ENCODE data around the gene DENND2D.

The DENND2D gene

GRCh38 chr1:111208921-111209320, 8.5 kb upstream of the DENND2D start:
- no peaks in the 10 kb centered on the region for H3K9me3 ChIP-seq (ENCODE audit: severe bottlenecking)

GRCh38 chr1:111205714-111206050, 5.2 kb upstream of the DENND2D start:
- Histone ChIP-seq H3K9me3 (ENCODE audit: severe bottlenecking) (no peaks in the 10 kb centered on the region), H3K4me3 (ENCODE audit: low read depth, low read length) (no peak overlapping the region), H3K36me3 (no peaks in the 10 kb centered on the region), H3K27ac (no peak overlapping the region), H3K27me3 (ENCODE audit: insufficient read depth, low read depth, severe bottlenecking) (no peaks in the 10 kb centered on the region)
- DNase-seq, result no peak
- no peak for TF ChIP-seq CTCF (IDR thresholded peaks at IDR 0.05; ENCODE audit: low read depth, low read length)

More at GRCh38 chr1:111208921-111209320, 8.5 kb upstream of the DENND2D start:
- no peak for DNase-seq
- no peak for TF ChIP-seq CTCF (IDR thresholded peaks at IDR 0.05; ENCODE audit: low read depth, low read length)
- Histone ChIP-seq H3K36me3 (no peaks in the 10 kb centered on the region), H3K27ac (no peak overlapping the region), H3K27me3 (ENCODE audit: insufficient read depth, low read depth, severe bottlenecking) (no peaks in the 10 kb centered on the region), H3K4me3 (ENCODE audit: low read depth, low read length) (no peak overlapping the region)

GRCh38 chr1:111204983-111205713, 4.7 kb upstream of the DENND2D start:
- Histone ChIP-seq H3K36me3 (no peaks in the 10 kb centered on the region), H3K27ac (no peak overlapping the region), H3K4me3 (ENCODE audit: low read depth, low read length) (no peak overlapping the region), H3K27me3 (ENCODE audit: insufficient read depth, low read depth, severe bottlenecking) (no peaks in the 10 kb centered on the region), H3K9me3 (ENCODE audit: severe bottlenecking) (no peaks in the 10 kb centered on the region)
- DNase-seq, result no peak
- TF ChIP-seq CTCF (IDR thresholded peaks at IDR 0.05; ENCODE audit: low read depth, low read length), result no peak

- no peak overlapping the region for H3K27ac ChIP-seq
- H3K27me3 ChIP-seq (ENCODE audit: insufficient read depth, low read depth, severe bottlenecking), result no peaks in the 10 kb centered on the region
- H3K4me3 ChIP-seq (ENCODE audit: low read depth, low read length), result no peak overlapping the region
- DNase-seq, result no peak
- H3K36me3 ChIP-seq, result no peaks in the 10 kb centered on the region
- H3K9me3 ChIP-seq (ENCODE audit: severe bottlenecking), result no peaks in the 10 kb centered on the region
- no peak for TF ChIP-seq CTCF (IDR thresholded peaks at IDR 0.05; ENCODE audit: low read depth, low read length)
These were observed 3.9 kb upstream of the DENND2D start for GRCh38 chr1:111204201-111204982.

- TF ChIP-seq CTCF (IDR thresholded peaks at IDR 0.05; ENCODE audit: low read depth, low read length), result no peak
- Histone ChIP-seq H3K27me3 (ENCODE audit: insufficient read depth, low read depth, severe bottlenecking) (no peaks in the 10 kb centered on the region), H3K36me3 (no peaks in the 10 kb centered on the region), H3K4me3 (ENCODE audit: low read depth, low read length) (peak overlapping the region; percentile 31), H3K9me3 (ENCODE audit: severe bottlenecking) (no peaks in the 10 kb centered on the region), H3K27ac (no peak overlapping the region)
- peak; percentile 14 for DNase-seq
These were observed 3.3 kb upstream of the DENND2D start for GRCh38 chr1:111203681-111204200.
